HCT116 (cell line): Measurements from ENCODE around the gene TYW5. TPM values are rescaled to one million over a fixed set of nuclear protein-coding genes. Genes with fewer than 3 reads are reported as not detected.

Experiments
- ATAC-seq: fragments of 200-7000 bp; cut with Tn5 transposase; 2 replicates; pipeline ENCODE4 v1.9.1; 2020; ENCODE audit warnings: mild to moderate bottlenecking, moderate library complexity
- BruUV-seq: library from RNA; stranded (reverse); fragments of 400-500 nt; replicated peaks from 2 replicates; lab custom pipeline; 2021; lab: Mats Ljungman, UMichigan
- CTCF ChIA-PET: fragments of 300-600 bp; sonication (Branson Sonifier 250); formaldehyde crosslinking; loops from one replicate; lab custom pipeline; 2021; ENCODE audit warnings: antibody characterized with exemption; lab: Charles Lee
- POLR2A ChIA-PET: fragments of 300-600, 350-600 bp; sonication (Branson Sonifier 250); formaldehyde crosslinking; loops from one replicate; lab custom pipeline; 2021; ENCODE audit warnings: antibody characterized with exemption; lab: Charles Lee
- RAD21 ChIA-PET, 2 experiments: fragments of 300-600 bp; sonication (Branson Sonifier 250); formaldehyde crosslinking; loops; one replicate each; lab custom pipeline; 2023; ENCODE audit warnings: low total read pairs in 2 of 2; ENCODE audit not compliant: uncharacterized antibody in 2 of 2, unreplicated experiment in 2 of 2, low non-redundant PET in 1 of 2; lab: Charles Lee
- DNase-seq: peaks from one replicate; pipeline ENCODE4 v3.0.0-alpha.2; 2010; ENCODE audit warnings: low read depth, low spot score
- H2AFZ ChIP-seq: fragments of 200-600 bp; shearing (Covaris generic), sonication (generic); 2 replicates; pipeline ENCODE4 v1.6.1; 2017; ENCODE audit warnings: low read depth, mixed run types, mixed read lengths, antibody characterized with exemption, low read length; ENCODE audit not compliant: poor library complexity, severe bottlenecking
- H3K27ac ChIP-seq: 2 replicates; pipeline ENCODE4 v1.5.1; 2012; ENCODE audit warnings: low read depth, low read length
- H3K27me3 ChIP-seq: fragments of 200-600 bp; sonication (generic); 2 replicates; pipeline ENCODE4 v1.6.1; 2016; ENCODE audit warnings: mixed run types, low read length, mixed read lengths; ENCODE audit not compliant: insufficient read depth
- H3K36me3 ChIP-seq, 2 experiments: fragments of 200-500 bp in 1 of 2; fragments of 200-600 bp in 1 of 2; sonication (Bioruptor generic) in 1 of 2; sonication (generic) in 1 of 2; 2 replicates each; pipeline versions ENCODE4 v1.5.1 to v1.6.1; 2014 to 2016; ENCODE audit warnings: low read length in 2 of 2, inconsistent platforms in 1 of 2, mixed read lengths in 1 of 2, mixed run types in 1 of 2; ENCODE audit not compliant: insufficient read depth in 2 of 2, control insufficient read depth in 1 of 2
- H3K4me1 ChIP-seq, 2 experiments: fragments of 200-600 bp in 1 of 2; sonication (generic) in 1 of 2; 2 replicates each; pipeline versions ENCODE4 v1.5.1 to v1.6.1; 2012 to 2017; ENCODE audit warnings: low read length in 2 of 2, inconsistent platforms in 1 of 2, mild to moderate bottlenecking in 1 of 2, mixed read lengths in 1 of 2, mixed run types in 1 of 2, moderate library complexity in 1 of 2; ENCODE audit not compliant: insufficient read depth in 2 of 2, control insufficient read depth in 1 of 2
- H3K4me2 ChIP-seq: fragments of 200-600 bp; sonication (generic); 2 replicates; pipeline ENCODE4 v1.6.1; 2017; ENCODE audit warnings: mixed run types, low read length, mixed read lengths
- H3K4me3 ChIP-seq, 2 experiments: fragments of 200-600 bp in 1 of 2; sonication (generic) in 1 of 2; replicated peaks in 1 of 2; 2 replicates each; pipeline ENCODE4 v1.5.1; 2011 to 2016; ENCODE audit warnings: low read length in 2 of 2, control low read depth in 1 of 2, low read depth in 1 of 2, mild to moderate bottlenecking in 1 of 2, mixed read lengths in 1 of 2, mixed run types in 1 of 2
- H3K79me2 ChIP-seq: fragments of 200-600 bp; sonication (generic); 2 replicates; pipeline ENCODE4 v1.6.1; 2017; ENCODE audit warnings: mild to moderate bottlenecking, mixed run types, low read length, moderate library complexity, mixed read lengths; ENCODE audit not compliant: insufficient read depth
- H3K9ac ChIP-seq: fragments of 200-600 bp; sonication (generic); 2 replicates; pipeline ENCODE4 v1.6.1; 2016; ENCODE audit warnings: low read length, mixed read lengths
- H3K9me2 ChIP-seq: fragments of 200-600 bp; sonication (generic), shearing (Covaris generic); 2 replicates; pipeline ENCODE4 v1.6.1; 2017; ENCODE audit warnings: mixed run types, mild to moderate bottlenecking, moderate library complexity; ENCODE audit not compliant: insufficient read depth
- H3K9me3 ChIP-seq, 2 experiments: fragments of 200-500 bp in 1 of 2; fragments of 200-600 bp in 1 of 2; sonication (Bioruptor generic) in 1 of 2; sonication (generic) in 1 of 2; 2 replicates each; pipeline ENCODE4 v1.6.1; 2014 to 2017; ENCODE audit warnings: low read length in 2 of 2, mixed read lengths in 2 of 2, inconsistent platforms in 1 of 2, low read depth in 1 of 2, mild to moderate bottlenecking in 1 of 2, mixed run types in 1 of 2, moderate library complexity in 1 of 2; ENCODE audit not compliant: control insufficient read depth in 1 of 2, insufficient read depth in 1 of 2
- H4K20me1 ChIP-seq: fragments of 200-600 bp; sonication (generic), shearing (Covaris generic); 2 replicates; pipeline ENCODE4 v1.6.1; 2017; ENCODE audit warnings: mixed run types, mild to moderate bottlenecking, moderate library complexity; ENCODE audit not compliant: insufficient read depth
- ELF1 ChIP-seq: IDR thresholded peaks from 2 replicates; pipeline ENCODE4 v1.6.1; 2012; ENCODE audit warnings: low read depth, borderline replicate concordance
- FOSL1 ChIP-seq: IDR thresholded peaks from 2 replicates; pipeline ENCODE4 v1.6.1; 2012; ENCODE audit warnings: low read depth
- JUND ChIP-seq: IDR thresholded peaks from 2 replicates; pipeline ENCODE4 v1.6.1; 2012
- POLR2AphosphoS5 ChIP-seq: IDR thresholded peaks from 2 replicates; pipeline ENCODE4 v1.6.1; 2011; ENCODE audit warnings: mild to moderate bottlenecking, low read depth, low read length, moderate library complexity
- SIN3A ChIP-seq: IDR thresholded peaks from 2 replicates; pipeline ENCODE4 v1.6.1; 2012; ENCODE audit warnings: low read depth
- SRF ChIP-seq: IDR thresholded peaks from 2 replicates; pipeline ENCODE4 v1.6.1; 2012; ENCODE audit warnings: low read depth
- TCF7L2 ChIP-seq: IDR thresholded peaks from 2 replicates; pipeline ENCODE4 v1.7.0; 2011; ENCODE audit warnings: borderline replicate concordance, inconsistent platforms; ENCODE audit not compliant: insufficient read depth, insufficient read length; ENCODE audit errors: extremely low read depth
- ZFX ChIP-seq: fragments of 450-650 bp; IDR thresholded peaks from 2 replicates; pipeline ENCODE4 v1.6.1; 2017
- ZNF274 ChIP-seq: fragments of 200-500 bp; sonication (Bioruptor generic); IDR thresholded peaks from 2 replicates; pipeline ENCODE4 v1.6.1; 2014; ENCODE audit warnings: mild to moderate bottlenecking, low read depth, low read length, inconsistent platforms
- intact Hi-C: fragments of 100-400 bp; cut with micrococcal nuclease; formaldehyde crosslinking; loops from 2 replicates; pipeline ENCODE4 v1.10.0; 2022
- total RNA-seq: library from RNA; stranded (reverse); gene quantifications from one replicate; pipeline ENCODE4 v1.2.1, GENCODE V29; 2021; ENCODE audit not compliant: unreplicated experiment

Gene TYW5
- total RNA-seq, 1 experiment from 2014 or later, result 7.7 TPM

GRCh38 chr2:199956062-199956380 lies 730 bp upstream of the TYW5 start:
- H3K4me2 ChIP-seq, result peak overlapping the region; percentile 89
- H3K4me3 ChIP-seq, result peak overlapping the region; percentile 82 to 88
- intact Hi-C loops, result no loop called here
- peak overlapping the region; percentile 84 for H3K27ac ChIP-seq
- RAD21 ChIA-PET, result no interaction called here
- ATAC-seq (no peak), DNase-seq (no peak)
- H3K36me3 ChIP-seq, result peaks cover 11 to 14% of the 10 kb centered on the region in 2 experiments; a peak in 3 of 4 replicates
- H3K9me2 ChIP-seq, result no peaks in the 10 kb centered on the region
- H2AFZ ChIP-seq, result peak overlapping the region; percentile 77
- H3K79me2 ChIP-seq, result peaks cover 85% of the 10 kb centered on the region
- H3K27me3 ChIP-seq, result no peaks in the 10 kb centered on the region
- H3K4me1 ChIP-seq, result peaks cover 7 to 16% of the 10 kb centered on the region in 2 experiments; a peak in 2 of 4 replicates
- H3K9me3 ChIP-seq, result no peaks in the 10 kb centered on the region
- TF ChIP-seq ZFX (peak; percentile 78), SRF (no peak)
- BruUV-seq, result no TSS peak
- CTCF ChIA-PET, result no interaction called here
- no peaks in the 10 kb centered on the region for H4K20me1 ChIP-seq
- peak overlapping the region; percentile 92 for H3K9ac ChIP-seq
- POLR2A ChIA-PET, result no interaction called here

- RAD21 ChIA-PET, result no interaction called here
- CTCF ChIA-PET, result no interaction called here
These were observed 318 bp downstream of the TYW5 start for GRCh38 chr2:199955007-199955338.

More at GRCh38 chr2:199955007-199955338, 318 bp downstream of the TYW5 start:
- no peaks in the 10 kb centered on the region for H4K20me1 ChIP-seq
- H3K9me3 ChIP-seq, result no peaks in the 10 kb centered on the region
- DNase-seq (no peak), ATAC-seq (peak; percentile 64)
- intact Hi-C loops, result no loop called here
- peaks cover 96% of the 10 kb centered on the region for H3K79me2 ChIP-seq
- peak overlapping the region; percentile 82 to 88 for H3K4me3 ChIP-seq
- peaks cover under 1 to 8% of the 10 kb centered on the region in 2 experiments; a peak in 3 of 4 replicates for H3K36me3 ChIP-seq
- peak overlapping the region; percentile 92 for H3K9ac ChIP-seq
- H3K27ac ChIP-seq, result peak overlapping the region; percentile 84
- H2AFZ ChIP-seq, result peak overlapping the region; percentile 77
- BruUV-seq, result TSS peak; percentile 76
- H3K27me3 ChIP-seq, result no peaks in the 10 kb centered on the region
- TF ChIP-seq FOSL1 (no peak), SIN3A (no peak), ZNF274 (no peak), ELF1 (no peak), SRF (no peak), JUND (no peak; the same call in 1 of the 2 replicates), TCF7L2 (no peak), POLR2AphosphoS5 (no peak)
- H3K4me2 ChIP-seq, result peak overlapping the region; percentile 89
- H3K9me2 ChIP-seq, result no peaks in the 10 kb centered on the region
- POLR2A ChIA-PET, result no interaction called here
- peaks cover 7 to 16% of the 10 kb centered on the region in 2 experiments; a peak in 2 of 4 replicates for H3K4me1 ChIP-seq
